Measurements from ENCODE around the gene C5orf15.

- TF ChIP-seq CTCF (conservative IDR thresholded peaks at IDR 0.05; ENCODE audit: low read depth, low read length) (no peak), EZH2 (IDR thresholded peaks at IDR 0.05; ENCODE audit: low read length, unreplicated experiment) (no peak)
Measured at GRCh38 chr5:133957591-133957990, 10.8 kb downstream of the C5orf15 start.
